ENCODE measurements around the gene NDUFA9.
A peak's percentile ranks its signal among the peaks of the same experiment; 100 is the strongest.

Gene NDUFA9

GRCh38 chr12:4648501-4649357, at the start of gene NDUFA9, which contains the start of gene AKAP3:
Gene NDUFA9 (plus strand): TSS chr12:4649114. CDS start chr12:4649127, 13 bp downstream.
Gene AKAP3 (minus strand): TSS chr12:4649051. CDS start chr12:4638196, 10,855 bp downstream.
- ATAC-seq: peak; percentile 98
- TF ChIP-seq RARB (CRISPR knock-in tag; IDR thresholded peaks at IDR 0.05) (no peak), ZFP30 (CRISPR knock-in tag; IDR thresholded peaks at IDR 0.05) (no peak), CSDC2 (CRISPR knock-in tag; IDR thresholded peaks at IDR 0.05) (no peak), SNAI2 (CRISPR knock-in tag; IDR thresholded peaks at IDR 0.05) (no peak), ZC3H10 (CRISPR knock-in tag; IDR thresholded peaks at IDR 0.05) (no peak), POU6F1 (CRISPR knock-in tag; IDR thresholded peaks at IDR 0.05; ENCODE audit: borderline replicate concordance, low read depth) (no peak), ARNTL (CRISPR knock-in tag; IDR thresholded peaks at IDR 0.05; ENCODE audit: borderline replicate concordance, low read depth) (no peak), ZFP3 (CRISPR knock-in tag; IDR thresholded peaks at IDR 0.05) (no peak), ZNF565 (CRISPR knock-in tag; conservative IDR thresholded peaks at IDR 0.05; ENCODE audit: low read depth) (no peak), ISL1 (CRISPR knock-in tag; IDR thresholded peaks at IDR 0.05) (no peak), BACH2 (CRISPR knock-in tag; IDR thresholded peaks at IDR 0.05; ENCODE audit: borderline replicate concordance) (no peak), TOX (CRISPR knock-in tag; IDR thresholded peaks at IDR 0.05; ENCODE audit: borderline replicate concordance) (no peak), CSRNP3 (CRISPR knock-in tag; IDR thresholded peaks at IDR 0.05) (no peak), PPARA (CRISPR knock-in tag; IDR thresholded peaks at IDR 0.05; ENCODE audit: borderline replicate concordance) (no peak), TCF4 (CRISPR knock-in tag; IDR thresholded peaks at IDR 0.05; ENCODE audit: borderline replicate concordance) (no peak)

GRCh38 chr12:4603421-4603820, 45.5 kb upstream of the NDUFA9 start:
- no peak for ATAC-seq
- no peak for TF ChIP-seq ZNF565 (CRISPR knock-in tag; conservative IDR thresholded peaks at IDR 0.05; ENCODE audit: low read depth)
- TF ChIP-seq ZFP30 (CRISPR knock-in tag; IDR thresholded peaks at IDR 0.05): no peak
- no peak for TF ChIP-seq ISL1 (CRISPR knock-in tag; IDR thresholded peaks at IDR 0.05)
- TF ChIP-seq ZNF8 (CRISPR knock-in tag; IDR thresholded peaks at IDR 0.05): no peak
- no peak for TF ChIP-seq ZFP3 (CRISPR knock-in tag; IDR thresholded peaks at IDR 0.05)
- TF ChIP-seq TSHZ2 (CRISPR knock-in tag; IDR thresholded peaks at IDR 0.05): no peak
- no peak for TF ChIP-seq TCF4 (CRISPR knock-in tag; IDR thresholded peaks at IDR 0.05; ENCODE audit: borderline replicate concordance)

- ATAC-seq: no peak
- TF ChIP-seq ISL1 (CRISPR knock-in tag; IDR thresholded peaks at IDR 0.05): no peak
- TF ChIP-seq ZNF8 (CRISPR knock-in tag; IDR thresholded peaks at IDR 0.05): no peak
- no peak for TF ChIP-seq BACH2 (CRISPR knock-in tag; IDR thresholded peaks at IDR 0.05; ENCODE audit: borderline replicate concordance)
- TF ChIP-seq RARB (CRISPR knock-in tag; IDR thresholded peaks at IDR 0.05): no peak
- TF ChIP-seq TOX (CRISPR knock-in tag; IDR thresholded peaks at IDR 0.05; ENCODE audit: borderline replicate concordance): no peak
- no peak for TF ChIP-seq TSHZ2 (CRISPR knock-in tag; IDR thresholded peaks at IDR 0.05)
- TF ChIP-seq PATZ1 (CRISPR knock-in tag; IDR thresholded peaks at IDR 0.05; ENCODE audit: borderline replicate concordance): no peak
- no peak for TF ChIP-seq ZNF70 (CRISPR knock-in tag; IDR thresholded peaks at IDR 0.05)
These were observed 45.0 kb upstream of the NDUFA9 start for GRCh38 chr12:4603946-4604345.
